ENCODE measurements around the gene PNRC1.

- no peak for TF ChIP-seq EZH2 (IDR thresholded peaks at IDR 0.05; ENCODE audit: borderline replicate concordance)
- no peak for TF ChIP-seq CTCF (IDR thresholded peaks at IDR 0.05; ENCODE audit: poor library complexity)
These were observed 12.8 kb upstream of the PNRC1 start for GRCh38 chr6:89067796-89068195.
